ENCODE measurements around the gene PADI4.
A peak's percentile ranks its signal among the peaks of the same experiment; 100 is the strongest.

PADI4 gene

GRCh38 chr1:17360272-17360956 lies 52.4 kb downstream of the PADI4 start:
- no peak for DNase-seq (ENCODE audit: extremely low read depth, low read depth)
- no peak overlapping the region for H3K4me3 ChIP-seq (replicated peaks; ENCODE audit: low read depth, low read length)
- no peak for TF ChIP-seq CTCF (IDR thresholded peaks at IDR 0.05; ENCODE audit: low read depth, low read length, missing control alignments)

- DNase-seq (ENCODE audit: extremely low read depth, low read depth), result no peak
- no peak overlapping the region for H3K4me3 ChIP-seq (replicated peaks; ENCODE audit: low read depth, low read length)
- TF ChIP-seq CTCF (IDR thresholded peaks at IDR 0.05; ENCODE audit: low read depth, low read length, missing control alignments), result no peak
These were observed 53.7 kb downstream of the PADI4 start for GRCh38 chr1:17361687-17362086.

GRCh38 chr1:17363351-17363750 lies 55.4 kb downstream of the PADI4 start:
- H3K4me3 ChIP-seq (replicated peaks; ENCODE audit: low read depth, low read length), result no peak overlapping the region
- no peak for TF ChIP-seq CTCF (IDR thresholded peaks at IDR 0.05; ENCODE audit: low read depth, low read length, missing control alignments)
- no peak for DNase-seq (ENCODE audit: extremely low read depth, low read depth)

GRCh38 chr1:17363771-17364170 lies 55.8 kb downstream of the PADI4 start:
- DNase-seq (ENCODE audit: extremely low read depth, low read depth), result no peak
- no peak overlapping the region for H3K4me3 ChIP-seq (replicated peaks; ENCODE audit: low read depth, low read length)
- TF ChIP-seq CTCF (IDR thresholded peaks at IDR 0.05; ENCODE audit: low read depth, low read length, missing control alignments), result no peak

GRCh38 chr1:17365293-17365692 lies 57.3 kb downstream of the PADI4 start:
- no peak overlapping the region for H3K4me3 ChIP-seq (replicated peaks; ENCODE audit: low read depth, low read length)
- no peak for DNase-seq (ENCODE audit: extremely low read depth, low read depth)
- no peak for TF ChIP-seq CTCF (IDR thresholded peaks at IDR 0.05; ENCODE audit: low read depth, low read length, missing control alignments)

- no peak for DNase-seq (ENCODE audit: extremely low read depth, low read depth)
- TF ChIP-seq CTCF (IDR thresholded peaks at IDR 0.05; ENCODE audit: low read depth, low read length, missing control alignments), result no peak
- H3K4me3 ChIP-seq (replicated peaks; ENCODE audit: low read depth, low read length), result no peak overlapping the region
These were observed 61.5 kb downstream of the PADI4 start for GRCh38 chr1:17369466-17369865.

- no peak for DNase-seq (ENCODE audit: extremely low read depth, low read depth)
- TF ChIP-seq CTCF (IDR thresholded peaks at IDR 0.05; ENCODE audit: low read depth, low read length, missing control alignments), result peak; percentile 33
These were observed 62.6 kb downstream of the PADI4 start for GRCh38 chr1:17370618-17371017.

More at GRCh38 chr1:17370618-17371017, 62.6 kb downstream of the PADI4 start:
- no peak overlapping the region for H3K4me3 ChIP-seq (replicated peaks; ENCODE audit: low read depth, low read length)
